GM18858 (cell line): ENCODE measurements around the gene DNAJC21.

Experiments used
- ATAC-seq: cut with Tn5 transposase; IDR thresholded peaks from one replicate; pipeline ENCODE4 v1.9.1; 2021; ENCODE audit not compliant: unreplicated experiment

Gene DNAJC21

DNA sequence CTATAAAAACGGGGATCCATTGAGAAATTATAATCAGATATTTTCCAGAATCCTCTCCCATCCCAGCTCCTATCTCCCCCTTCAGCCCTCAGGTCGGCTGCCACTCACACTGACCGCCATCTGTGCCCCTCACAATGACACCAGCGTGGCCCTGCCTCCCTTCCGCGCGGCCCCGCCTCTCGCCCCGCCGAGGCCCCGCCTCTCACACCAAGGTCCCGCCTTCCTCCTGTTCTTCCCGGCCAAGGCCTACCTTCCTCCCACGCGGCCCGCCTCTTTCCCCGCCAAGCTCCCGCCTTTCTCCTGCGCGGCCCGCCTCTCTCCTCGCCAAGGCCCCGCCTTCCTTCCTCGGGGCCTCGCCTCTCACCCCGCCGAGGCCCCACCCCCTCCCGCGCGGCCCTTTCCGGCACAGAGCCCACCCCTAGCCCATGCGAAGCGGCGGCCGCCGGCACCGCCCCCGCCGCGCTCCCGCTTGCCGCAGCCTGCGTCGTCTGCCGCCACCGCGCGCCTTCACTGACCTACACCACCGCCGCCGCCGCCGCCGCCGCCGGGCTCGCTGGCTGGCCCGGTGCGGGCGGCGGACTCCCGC, at the start of gene DNAJC21:
DNAJC21 (plus strand) TSS at position 426 of the 586 bp plus-strand sequence. CDS start 261 bp downstream, outside the sequence.
- ATAC-seq: peak; percentile 72

GRCh38 chr5:34881246-34881645, 48.1 kb upstream of the DNAJC21 start:
- no peak for ATAC-seq

DNA sequence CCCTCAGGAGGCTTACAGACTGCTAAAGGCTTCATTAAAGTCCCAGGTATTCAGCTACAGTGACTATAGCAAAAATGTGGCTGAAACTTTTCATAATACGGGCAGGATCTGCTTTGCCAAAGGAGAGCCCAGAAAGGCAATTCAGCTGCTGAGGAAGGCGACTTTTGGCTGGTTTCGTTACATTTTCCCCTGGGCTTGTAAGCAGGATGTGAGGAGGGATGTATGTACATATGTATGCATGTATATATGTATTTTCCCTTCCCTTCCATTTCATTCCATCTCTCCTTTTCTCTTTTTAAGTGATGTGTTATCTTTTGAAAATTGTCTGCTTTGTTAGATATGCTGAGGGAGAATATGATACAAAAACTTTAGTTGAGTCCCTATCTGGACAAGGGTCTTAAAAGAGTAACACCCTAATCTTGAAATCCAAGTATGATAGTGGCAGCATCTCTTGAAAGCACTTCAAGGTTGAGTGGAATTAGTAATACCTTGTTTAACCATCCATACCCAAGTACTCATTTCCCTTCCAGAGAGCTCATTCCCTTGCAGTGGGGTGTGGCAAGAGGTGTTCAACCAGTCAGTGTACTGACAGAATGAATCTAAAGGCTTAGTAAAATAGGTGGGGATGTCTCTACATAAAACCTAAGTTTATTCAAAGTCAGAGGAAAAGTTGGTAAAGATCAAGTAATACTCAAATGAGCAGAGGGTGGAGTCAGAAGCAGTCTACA, 42.8 kb upstream of the DNAJC21 start:
- ATAC-seq: no peak

- no peak for ATAC-seq
Observed at GRCh38 chr5:34889394-34889793, 40.0 kb upstream of the DNAJC21 start.

DNA sequence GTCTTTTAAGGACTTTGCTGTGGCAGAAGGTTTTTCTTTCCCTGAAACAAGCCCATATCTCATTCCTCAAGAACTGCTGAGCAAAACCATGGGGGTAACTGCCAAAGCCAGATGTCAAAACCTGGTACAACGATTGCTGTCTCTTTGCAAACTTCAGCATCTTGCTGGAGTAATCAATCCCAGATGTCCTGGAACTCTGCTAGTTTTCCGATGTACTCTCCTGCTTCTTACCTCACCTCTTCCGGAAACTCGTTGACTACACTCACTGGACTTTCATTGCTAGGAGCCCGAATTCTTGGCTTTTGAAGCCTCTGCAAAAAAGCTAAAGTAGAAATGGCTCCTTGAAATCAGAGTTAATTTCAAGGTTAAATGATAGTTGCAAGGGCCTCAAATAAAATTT, 37.4 kb upstream of the DNAJC21 start:
- ATAC-seq: no peak

DNA sequence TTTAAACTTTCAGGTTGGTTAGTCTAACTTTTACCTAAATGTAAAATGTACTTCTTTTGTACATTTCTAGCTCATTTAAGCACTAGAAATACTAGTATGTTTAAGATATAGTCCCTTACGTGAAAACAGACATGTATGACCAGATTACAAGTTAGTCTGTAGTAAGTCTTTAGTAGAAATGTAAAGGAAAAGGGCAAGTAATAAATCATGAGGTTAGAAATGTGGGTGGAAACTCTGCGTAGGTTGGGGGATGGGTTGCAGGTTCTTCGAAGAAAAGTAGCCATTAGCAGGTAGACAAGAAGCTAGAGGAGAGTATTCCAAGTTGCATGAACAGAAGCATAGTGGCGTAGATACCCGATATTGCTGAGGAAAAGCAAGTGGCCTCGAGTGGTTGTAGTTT, 36.9 kb upstream of the DNAJC21 start:
- ATAC-seq: no peak

GRCh38 chr5:34894716-34895115, 34.6 kb upstream of the DNAJC21 start:
- ATAC-seq: no peak

GRCh38 chr5:34895641-34896419, 33.5 kb upstream of the DNAJC21 start:
- no peak for ATAC-seq

- no peak for ATAC-seq
Observed at GRCh38 chr5:34897646-34898045, 31.7 kb upstream of the DNAJC21 start.

DNA sequence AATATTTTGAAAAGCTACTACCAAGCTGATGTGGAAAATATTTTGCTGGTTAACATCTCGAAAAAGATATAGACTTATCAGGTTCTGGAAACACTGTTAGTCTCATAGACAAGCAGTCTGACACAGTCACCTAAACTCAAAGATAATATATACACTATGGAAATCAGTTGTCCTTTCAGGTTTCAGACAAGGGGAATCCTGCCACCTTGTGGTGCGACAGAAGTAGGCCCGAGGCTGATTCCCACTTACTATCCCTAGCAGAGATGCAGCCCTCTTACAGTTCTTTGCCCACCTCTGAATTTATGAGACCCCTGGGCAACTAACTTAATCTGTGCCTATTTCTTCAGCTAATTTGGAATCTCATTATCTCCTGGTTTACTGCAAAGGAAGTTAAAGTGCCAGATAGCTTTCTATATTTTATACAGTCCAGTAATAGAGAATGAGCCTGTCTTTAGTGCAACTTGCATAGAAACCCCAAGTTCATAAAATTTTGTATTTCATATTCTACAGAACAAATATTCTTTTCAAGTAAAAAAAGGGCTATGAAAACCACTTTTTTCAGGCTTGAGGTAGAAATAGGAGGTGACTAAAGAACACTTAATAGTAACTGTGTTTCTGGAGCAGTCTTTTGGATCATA, 31.0 kb upstream of the DNAJC21 start:
- ATAC-seq: peak; percentile 92

DNA sequence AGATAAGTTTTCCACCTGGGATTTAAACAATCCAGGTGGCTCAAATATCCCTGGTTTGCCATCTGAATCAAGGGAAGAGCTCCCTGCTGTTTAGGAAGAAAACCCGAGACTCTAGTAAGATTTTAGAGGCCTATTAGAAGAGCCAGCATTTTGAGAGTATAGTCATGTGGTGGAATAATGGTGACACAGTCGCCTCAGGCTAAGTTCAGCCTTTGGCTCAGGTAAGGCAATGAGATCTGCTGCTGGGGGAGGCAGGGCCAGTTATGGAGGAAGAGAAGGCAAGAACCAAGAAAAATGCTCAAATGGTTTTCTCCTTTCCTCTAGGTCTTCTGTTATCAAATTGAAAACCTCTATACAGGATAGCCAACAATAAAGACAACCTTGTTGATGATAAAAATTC, 30.3 kb upstream of the DNAJC21 start:
- ATAC-seq: no peak

GRCh38 chr5:34900652-34901051, 28.7 kb upstream of the DNAJC21 start:
- ATAC-seq: no peak

GRCh38 chr5:34903260-34903659, 26.1 kb upstream of the DNAJC21 start:
- ATAC-seq: no peak

DNA sequence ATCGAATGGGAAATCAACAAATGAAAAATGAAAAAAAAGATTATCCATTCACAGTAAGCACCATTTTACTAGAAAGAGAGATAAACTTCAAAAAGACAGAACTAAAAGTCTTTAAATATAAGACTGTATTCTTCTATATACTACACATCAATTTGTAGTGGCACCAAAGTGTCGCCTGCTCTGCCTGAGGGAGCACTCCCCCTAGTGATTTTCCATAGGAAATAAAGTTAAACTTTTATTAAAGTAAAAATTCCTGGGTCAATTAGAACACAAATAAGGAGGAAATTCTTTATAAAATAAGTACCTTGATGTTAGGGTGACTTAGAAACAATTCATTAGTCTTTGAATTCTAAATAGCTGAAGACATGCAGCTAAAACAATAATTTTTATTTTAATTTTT, 23.8 kb upstream of the DNAJC21 start:
- no peak for ATAC-seq

- ATAC-seq: no peak
Observed at GRCh38 chr5:34913072-34913471, 16.3 kb upstream of the DNAJC21 start.

DNA sequence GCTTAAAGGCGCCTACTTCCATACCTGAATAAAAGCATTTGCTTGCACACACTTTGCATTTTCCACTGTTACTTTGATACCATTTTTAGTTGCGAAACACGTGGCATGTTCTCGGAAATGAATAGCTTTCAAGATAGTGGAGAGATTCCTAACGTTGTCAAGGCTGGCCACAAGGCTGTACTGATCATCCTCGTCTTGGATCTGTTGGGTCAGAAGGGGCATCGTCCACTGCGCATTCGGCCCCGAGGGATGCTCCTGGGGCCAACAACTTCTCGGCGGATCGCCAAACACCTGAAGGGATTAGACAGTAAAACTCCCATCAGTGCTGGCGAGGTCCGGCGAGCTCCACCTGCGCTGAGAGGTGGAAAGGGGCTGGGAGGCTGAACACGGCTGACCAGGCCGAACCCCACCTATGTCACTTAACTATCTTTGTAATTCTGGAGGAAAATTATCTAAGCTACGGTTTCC, 14.7 kb upstream of the DNAJC21 start:
- no peak for ATAC-seq

DNA sequence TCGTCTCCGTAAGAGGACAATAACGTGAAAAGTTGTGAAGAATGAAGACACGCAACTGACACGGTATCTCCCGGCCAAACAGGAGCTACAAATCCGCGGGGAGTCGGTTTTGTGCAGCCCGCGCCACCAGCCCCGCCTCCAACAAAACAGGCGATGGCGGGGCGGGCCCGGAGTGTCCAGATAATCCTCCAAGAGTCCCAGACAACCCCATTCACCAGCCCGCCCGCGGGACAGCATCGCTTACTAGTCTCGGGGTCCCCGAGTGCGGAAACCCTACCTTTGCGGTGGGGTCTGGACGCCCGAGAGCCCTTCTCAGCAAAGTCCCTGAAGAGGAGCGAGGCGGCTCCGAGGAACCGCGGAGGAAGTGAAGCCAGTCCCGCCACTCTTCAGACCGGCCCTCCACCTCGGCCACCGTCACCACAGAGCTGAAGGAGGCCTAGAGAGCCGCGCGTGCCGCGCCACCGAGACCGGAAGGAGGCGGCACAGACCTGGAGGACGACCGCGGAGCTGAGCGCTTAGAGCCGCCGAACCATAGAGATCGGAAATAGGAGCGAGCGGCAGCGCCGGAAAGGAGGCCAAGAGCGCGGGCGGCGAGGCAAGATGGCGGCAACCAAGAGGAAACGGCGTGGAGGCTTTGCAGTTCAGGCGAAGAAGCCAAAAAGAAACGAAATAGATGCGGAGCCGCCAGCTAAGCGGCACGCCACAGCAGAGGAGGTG, 14.1 kb upstream of the DNAJC21 start, which contains the start of the genes BRIX1 and RAD1:
BRIX1 (plus strand) TSS at position 573 of the 717 bp plus-strand sequence; CDS start at position 601, 28 bp downstream.
RAD1 (minus strand) TSS at position 366 of the 717 bp plus-strand sequence. CDS start 612 bp downstream, outside the sequence.
- ATAC-seq: peak; percentile 98

GRCh38 chr5:34915856-34916192, 13.5 kb upstream of the DNAJC21 start:
- peak; percentile 1 for ATAC-seq

- no peak for ATAC-seq
Observed at GRCh38 chr5:34916518-34916917, 12.8 kb upstream of the DNAJC21 start.

- no peak for ATAC-seq
Observed at GRCh38 chr5:34918025-34918424, 11.3 kb upstream of the DNAJC21 start.

DNA sequence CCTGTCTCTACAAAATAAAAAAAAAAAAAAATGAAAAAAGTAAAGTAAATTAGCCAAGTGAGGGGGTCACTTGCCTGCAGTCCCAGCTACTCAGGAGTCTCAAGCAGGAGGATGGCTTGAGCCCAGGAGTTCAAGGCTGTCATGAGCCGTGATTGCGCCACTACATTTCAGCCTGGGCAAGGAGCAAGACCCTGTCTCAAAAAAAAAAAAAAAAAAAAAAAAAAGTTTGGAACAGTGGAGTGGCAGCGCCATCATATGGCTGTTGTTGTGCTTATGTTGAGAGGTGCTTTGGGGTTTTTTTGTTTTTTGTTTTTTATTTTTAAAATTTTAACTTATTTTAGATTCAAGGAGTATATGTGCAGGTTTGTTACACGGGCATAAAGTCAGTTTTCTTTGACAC, 10.3 kb upstream of the DNAJC21 start:
- no peak for ATAC-seq
